ENCODE measurements around the gene GSX2.

GRCh38 chr4:54066088-54066415 is 33.9 kb upstream of the GSX2 start:
- TF ChIP-seq ZNF121 (tag by site-specific recombination; IDR thresholded peaks at IDR 0.05) (no peak), ZNF19 (tag by site-specific recombination; IDR thresholded peaks at IDR 0.05; ENCODE audit: low read depth) (no peak), CTCF (tag by site-specific recombination; IDR thresholded peaks at IDR 0.05) (no peak), YY1 (tag by site-specific recombination; IDR thresholded peaks at IDR 0.05) (no peak), ZBTB26 (tag by site-specific recombination; optimal IDR thresholded peaks at IDR 0.05) (no peak), ZNF280D (tag by site-specific recombination; IDR thresholded peaks at IDR 0.05) (no peak), ZNF626 (tag by site-specific recombination; IDR thresholded peaks at IDR 0.05) (no peak), ZNF416 (tag by site-specific recombination; IDR thresholded peaks at IDR 0.05) (no peak), ZFP3 (tag by site-specific recombination; IDR thresholded peaks at IDR 0.05; ENCODE audit: low read depth) (no peak)

All from HEK293 (cell line).